ENCODE measurements around the gene MIEN1. TPM values are rescaled to one million over a fixed set of nuclear protein-coding genes. Genes with fewer than 3 reads are reported as not detected.

The MIEN1 gene
- total RNA-seq, 1 experiment from 2014 or later: 42.1 TPM

DNA sequence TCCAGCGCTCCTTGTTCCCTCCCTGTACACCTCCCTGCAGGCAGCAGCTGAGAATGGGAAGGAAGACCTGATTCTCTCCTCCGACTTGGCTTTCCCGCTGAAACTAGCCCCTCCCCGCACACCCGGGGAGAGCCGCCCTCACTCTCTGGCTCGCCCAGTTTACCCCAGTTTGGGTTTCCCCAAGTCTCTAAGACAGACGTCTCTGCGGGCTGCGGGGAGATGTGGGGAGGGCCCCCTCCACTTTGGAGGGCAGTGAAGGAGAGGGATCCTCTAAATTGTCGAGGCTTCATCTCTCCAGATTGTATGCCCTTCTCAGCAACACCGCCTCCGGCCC is 8.2 kb upstream of the MIEN1 start:
- ChIA-PET CTCF (interaction anchor here (1.5 kb wide), 1 partner anchor 15 kb away, joined by 8 read pairs; no protein-coding TSS in a partner anchor), POLR2A (interaction anchor here (0.6 to 4.3 kb wide), 12 partner anchors 8 to 538 kb away, joined by 3 to 36 read pairs (median 8); partner anchors contain the start of genes ERBB2, MIEN1, PGAP3 and RPL19)
- Mint-ChIP-seq H3K27ac (ENCODE audit: low read depth, unreplicated experiment) (peak overlapping the region; percentile 95), H3K9me3 (ENCODE audit: unreplicated experiment) (no peaks in the 10 kb centered on the region), H3K4me3 (ENCODE audit: unreplicated experiment) (peak overlapping the region; percentile 81), H3K4me1 (ENCODE audit: insufficient read depth, unreplicated experiment) (peaks cover 45% of the 10 kb centered on the region), H3K36me3 (ENCODE audit: insufficient read depth, unreplicated experiment) (no peaks in the 10 kb centered on the region), H3K27me3 (ENCODE audit: insufficient read depth, unreplicated experiment) (peaks cover 11% of the 10 kb centered on the region)
- intact Hi-C loops (cut with micrococcal nuclease): loop anchor here (5.0 kb wide), 1 partner anchor 116 kb away; no protein-coding TSS in a partner anchor
- no TSS peak for BruUV-seq (replicated peaks)
- no peak for TF ChIP-seq CTCF (IDR thresholded peaks at IDR 0.05; ENCODE audit: unreplicated experiment)
- peak; percentile 72 for DNase-seq (ENCODE audit: unreplicated experiment)

DNA sequence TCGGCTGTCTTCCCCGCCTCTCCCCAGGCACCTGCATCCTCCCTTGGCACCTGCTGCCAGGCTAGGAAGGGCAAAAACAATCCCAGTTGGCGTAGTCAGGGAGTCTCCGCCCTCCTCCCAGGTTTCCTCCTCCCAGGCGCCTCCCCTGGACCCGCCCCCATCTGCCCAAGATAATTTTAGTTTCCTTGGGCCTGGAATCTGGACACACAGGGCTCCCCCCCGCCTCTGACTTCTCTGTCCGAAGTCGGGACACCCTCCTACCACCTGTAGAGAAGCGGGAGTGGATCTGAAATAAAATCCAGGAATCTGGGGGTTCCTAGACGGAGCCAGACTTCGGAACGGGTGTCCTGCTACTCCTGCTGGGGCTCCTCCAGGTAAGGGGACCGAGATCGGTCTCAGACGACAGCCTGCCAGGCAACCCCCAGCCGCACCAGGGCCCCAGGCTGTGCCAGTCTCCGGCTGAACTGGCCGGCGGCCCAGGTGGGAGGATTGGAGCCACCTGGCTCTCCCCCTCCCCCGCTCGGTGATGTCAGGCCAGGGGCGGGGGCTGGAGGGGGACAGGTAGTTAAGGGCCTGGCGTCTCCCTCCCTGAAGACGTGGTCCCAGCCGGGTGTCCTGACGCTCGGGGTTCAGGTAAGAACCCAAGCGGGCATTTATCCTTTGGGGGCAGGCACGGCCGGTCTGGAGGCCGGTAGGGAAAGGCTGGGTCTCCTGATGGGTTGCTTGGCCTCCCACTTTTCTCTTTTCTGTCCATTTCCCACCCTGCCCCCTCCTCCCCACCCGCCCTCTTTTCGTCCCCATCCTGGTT is 7.6 kb upstream of the MIEN1 start, which contains the start of gene GRB7:
Gene GRB7 (plus strand): TSS at position 179 of the 808 bp plus-strand sequence. CDS start 4,364 bp downstream, outside the sequence.
- intact Hi-C loops (cut with micrococcal nuclease): loop anchor here (5.0 kb wide), 1 partner anchor 116 kb away; no protein-coding TSS in a partner anchor
- H3K9me3 Mint-ChIP-seq (ENCODE audit: unreplicated experiment): no peaks in the 10 kb centered on the region
- ChIA-PET CTCF (no interaction called here), POLR2A (interaction anchor here (0.6 to 4.3 kb wide), 5 partner anchors 16 to 100 kb away, joined by 3 to 36 read pairs (median 8); partner anchors contain the start of genes ERBB2 and PGAP3)
- DNase-seq (ENCODE audit: unreplicated experiment): peak; percentile 85
- H3K27me3 Mint-ChIP-seq (ENCODE audit: insufficient read depth, unreplicated experiment): peaks cover 11% of the 10 kb centered on the region
- peak within 1 kb of the TSS; percentile 81 for H3K4me3 Mint-ChIP-seq (ENCODE audit: unreplicated experiment)
- H3K4me1 Mint-ChIP-seq (ENCODE audit: insufficient read depth, unreplicated experiment): peaks cover 45% of the 10 kb centered on the region
- H3K36me3 Mint-ChIP-seq (ENCODE audit: insufficient read depth, unreplicated experiment): no peaks in the 10 kb centered on the region
- no peak for TF ChIP-seq CTCF (IDR thresholded peaks at IDR 0.05; ENCODE audit: unreplicated experiment)
- peak within 1 kb of the TSS; percentile 95 for H3K27ac Mint-ChIP-seq (ENCODE audit: low read depth, unreplicated experiment)
- BruUV-seq (replicated peaks): no TSS peak

- peaks cover 45% of the 10 kb centered on the region for H3K4me1 Mint-ChIP-seq (ENCODE audit: insufficient read depth, unreplicated experiment)
- ChIA-PET POLR2A (interaction anchor here (0.6 to 4.3 kb wide), 3 partner anchors 17 to 217 kb away, joined by 3 to 36 read pairs (median 3); partner anchors contain the start of gene PGAP3), CTCF (interaction anchor here (0.9 to 1.4 kb wide), 2 partner anchors 102 to 113 kb away, joined by 3 read pairs; no protein-coding TSS in a partner anchor)
- no peaks in the 10 kb centered on the region for H3K9me3 Mint-ChIP-seq (ENCODE audit: unreplicated experiment)
- BruUV-seq (replicated peaks): no TSS peak
- no peak for TF ChIP-seq CTCF (IDR thresholded peaks at IDR 0.05; ENCODE audit: unreplicated experiment)
- H3K36me3 Mint-ChIP-seq (ENCODE audit: insufficient read depth, unreplicated experiment): no peaks in the 10 kb centered on the region
- no peak for DNase-seq (ENCODE audit: unreplicated experiment)
- H3K4me3 Mint-ChIP-seq (ENCODE audit: unreplicated experiment): peak overlapping the region; percentile 81
- intact Hi-C loops (cut with micrococcal nuclease): loop anchor here (5.0 kb wide), 1 partner anchor 115 kb away; no protein-coding TSS in a partner anchor
- H3K27ac Mint-ChIP-seq (ENCODE audit: low read depth, unreplicated experiment): no peak overlapping the region
- peaks cover 11% of the 10 kb centered on the region for H3K27me3 Mint-ChIP-seq (ENCODE audit: insufficient read depth, unreplicated experiment)
Observed at GRCh38 chr17:39737206-39737759, 7.0 kb upstream of the MIEN1 start.
